GM18520 (cell line): Measurements from ENCODE around the gene PMM1.
A peak's percentile ranks its signal among the peaks of the same experiment; 100 is the strongest.
"Not testable (repeated sequence)": the region's sequence is repeated elsewhere in the genome, so short reads cannot be mapped to it uniquely, and the experiment has no call there.

ENCODE experiments used
- ATAC-seq: cut with Tn5 transposase; IDR thresholded peaks from one replicate; pipeline ENCODE4 v1.9.1; 2021; ENCODE audit not compliant: unreplicated experiment

PMM1 gene

DNA sequence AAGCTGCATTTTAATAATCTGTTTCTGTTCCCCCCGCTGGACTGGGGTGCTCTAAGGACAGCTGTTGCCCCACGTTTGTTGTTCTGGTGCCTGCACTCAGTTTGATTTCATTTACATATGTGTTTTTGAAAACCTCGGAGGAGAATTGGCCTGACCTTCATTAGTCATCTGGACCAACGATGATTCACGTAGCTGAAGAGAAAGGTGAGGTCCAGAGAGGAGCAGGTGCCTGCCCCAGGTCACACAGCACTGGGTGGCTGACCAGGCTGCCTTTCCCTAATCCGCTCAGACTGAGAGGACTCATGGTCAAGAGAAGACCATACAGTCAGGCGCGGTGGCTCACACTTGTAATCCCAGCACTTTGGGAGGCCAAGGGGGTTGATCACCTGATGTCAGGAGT is 25.1 kb downstream of the PMM1 start:
- ATAC-seq = no peak

DNA sequence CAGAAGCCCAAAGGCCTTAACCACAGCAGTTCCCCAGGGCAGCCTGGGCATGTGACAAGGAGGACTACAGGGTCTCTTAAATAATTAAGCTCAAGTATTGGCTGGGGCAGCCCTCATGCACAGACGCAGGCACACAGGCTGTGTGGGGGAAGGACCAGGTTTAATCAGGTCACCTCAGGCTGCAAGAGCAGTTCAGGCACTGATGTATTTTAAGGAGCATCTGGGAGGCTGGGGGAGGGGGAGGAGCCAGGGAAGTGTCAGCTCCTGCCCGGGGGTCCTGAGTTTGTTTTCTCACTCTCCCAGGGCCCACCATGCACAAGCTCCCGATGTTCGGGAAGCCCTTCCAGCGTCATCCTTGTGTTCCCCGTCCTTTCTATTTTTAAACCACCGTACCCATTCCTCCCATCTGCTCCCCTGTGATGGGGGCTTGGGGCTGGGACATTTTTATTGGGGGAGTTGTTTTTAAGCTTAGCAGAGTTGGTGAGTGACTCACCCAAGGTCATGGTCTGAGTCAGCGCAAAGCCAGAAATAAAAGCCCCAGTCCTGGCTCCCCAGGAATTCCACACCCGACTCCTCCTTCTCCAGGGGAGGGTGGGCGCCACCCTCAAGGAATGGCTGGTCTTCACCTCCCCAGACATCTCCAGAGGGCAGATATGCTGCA is 26.5 kb downstream of the PMM1 start:
- no peak for ATAC-seq

DNA sequence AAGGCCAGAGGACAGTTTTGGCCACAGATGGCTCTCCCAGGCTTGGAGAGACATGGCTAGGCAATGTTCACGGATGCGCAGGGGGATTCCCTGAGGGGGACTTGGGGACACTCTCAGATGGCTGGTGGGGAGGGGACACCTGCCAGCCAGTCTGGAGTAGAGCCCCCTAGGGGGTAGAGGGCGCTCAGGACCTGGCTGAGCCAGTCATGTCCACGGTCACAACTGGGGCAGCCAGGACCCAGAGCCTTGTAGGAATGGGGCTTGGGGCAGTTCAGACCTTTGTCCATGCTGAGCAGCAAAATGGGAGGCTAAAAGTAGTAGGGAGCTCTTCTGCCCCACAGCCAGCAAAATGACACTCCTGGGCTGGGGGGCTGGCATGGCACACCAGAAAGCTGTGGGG is 27.2 kb downstream of the PMM1 start:
- no peak for ATAC-seq

DNA sequence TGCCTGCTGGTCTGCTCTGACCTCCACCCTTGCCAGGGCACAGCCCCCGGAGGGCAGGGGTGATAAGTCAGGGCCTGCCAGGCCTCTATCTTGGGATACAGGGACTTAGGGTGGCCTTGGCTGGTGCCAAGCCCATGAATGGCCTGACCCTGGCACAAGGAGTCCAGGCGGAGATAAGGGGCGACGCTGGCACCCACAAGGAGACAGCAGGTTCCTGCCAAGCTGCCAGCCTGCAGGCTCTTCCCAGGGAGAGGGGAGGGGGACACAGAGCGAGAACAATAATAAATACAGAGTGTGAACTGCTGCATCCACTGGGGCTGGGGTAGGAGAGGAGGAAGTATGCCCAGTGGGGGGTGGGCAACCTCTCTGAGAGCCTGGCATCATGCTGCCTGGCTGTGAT is 27.9 kb downstream of the PMM1 start:
- ATAC-seq = no peak

DNA sequence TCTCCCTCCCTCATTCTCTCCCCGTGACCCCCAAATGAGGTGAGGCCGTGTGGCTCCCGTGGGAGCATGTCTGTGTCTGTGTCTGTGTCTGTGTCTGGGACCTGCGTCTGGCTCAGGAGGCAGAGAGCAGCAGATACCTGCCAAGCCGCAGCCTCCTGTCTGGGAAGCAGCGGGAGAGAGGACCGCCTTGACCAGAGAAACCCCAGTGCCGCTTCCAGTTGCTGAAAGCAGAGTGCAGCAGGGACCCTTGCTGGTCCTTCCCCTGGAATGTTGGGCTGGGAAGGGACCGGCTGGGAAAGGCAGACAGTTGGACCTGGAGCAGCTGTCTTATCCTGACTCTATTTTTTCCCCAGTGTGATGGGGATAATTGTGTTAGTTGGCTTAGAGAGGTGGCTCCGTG is 28.3 kb downstream of the PMM1 start:
- ATAC-seq = no peak

DNA sequence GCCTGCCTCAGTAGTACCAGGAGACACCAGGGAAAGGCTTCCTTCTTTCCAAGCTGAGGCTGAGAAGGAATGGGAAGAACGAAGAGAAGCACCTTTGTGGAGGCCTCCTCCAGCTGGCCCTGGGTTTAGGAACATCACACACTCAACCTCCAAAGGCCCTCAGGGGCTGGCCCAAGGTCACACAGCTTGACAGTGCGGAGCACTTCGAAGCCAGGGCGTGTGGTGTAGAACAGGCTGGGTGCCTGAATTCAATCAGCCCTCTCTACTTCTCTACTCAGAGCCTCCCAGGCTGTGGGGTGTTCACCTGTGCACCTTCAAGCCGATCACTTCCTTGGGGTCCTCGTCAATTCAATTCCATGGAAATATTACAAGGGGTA is 29.6 kb downstream of the PMM1 start:
- ATAC-seq = no peak

DNA sequence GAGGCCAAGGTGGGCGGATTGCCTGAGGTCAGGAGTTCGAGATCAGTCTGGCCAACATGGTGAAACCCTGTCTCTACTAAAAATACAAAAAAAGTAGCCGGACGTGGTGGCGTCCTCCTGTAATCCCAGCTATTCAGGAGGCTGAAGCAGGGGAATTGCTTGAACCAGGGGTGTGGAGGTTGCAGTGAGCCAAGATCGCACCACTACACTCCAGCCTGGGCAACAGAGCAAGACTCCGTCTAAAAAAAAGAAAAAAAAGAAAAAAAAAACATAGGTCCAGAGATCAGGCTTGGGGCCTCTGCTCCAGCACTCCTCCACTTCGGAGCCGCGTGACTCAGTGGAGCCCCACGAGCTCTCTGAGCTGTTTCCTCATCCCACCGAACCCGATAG is 31.4 kb downstream of the PMM1 start:
- ATAC-seq = not testable (repeated sequence)

DNA sequence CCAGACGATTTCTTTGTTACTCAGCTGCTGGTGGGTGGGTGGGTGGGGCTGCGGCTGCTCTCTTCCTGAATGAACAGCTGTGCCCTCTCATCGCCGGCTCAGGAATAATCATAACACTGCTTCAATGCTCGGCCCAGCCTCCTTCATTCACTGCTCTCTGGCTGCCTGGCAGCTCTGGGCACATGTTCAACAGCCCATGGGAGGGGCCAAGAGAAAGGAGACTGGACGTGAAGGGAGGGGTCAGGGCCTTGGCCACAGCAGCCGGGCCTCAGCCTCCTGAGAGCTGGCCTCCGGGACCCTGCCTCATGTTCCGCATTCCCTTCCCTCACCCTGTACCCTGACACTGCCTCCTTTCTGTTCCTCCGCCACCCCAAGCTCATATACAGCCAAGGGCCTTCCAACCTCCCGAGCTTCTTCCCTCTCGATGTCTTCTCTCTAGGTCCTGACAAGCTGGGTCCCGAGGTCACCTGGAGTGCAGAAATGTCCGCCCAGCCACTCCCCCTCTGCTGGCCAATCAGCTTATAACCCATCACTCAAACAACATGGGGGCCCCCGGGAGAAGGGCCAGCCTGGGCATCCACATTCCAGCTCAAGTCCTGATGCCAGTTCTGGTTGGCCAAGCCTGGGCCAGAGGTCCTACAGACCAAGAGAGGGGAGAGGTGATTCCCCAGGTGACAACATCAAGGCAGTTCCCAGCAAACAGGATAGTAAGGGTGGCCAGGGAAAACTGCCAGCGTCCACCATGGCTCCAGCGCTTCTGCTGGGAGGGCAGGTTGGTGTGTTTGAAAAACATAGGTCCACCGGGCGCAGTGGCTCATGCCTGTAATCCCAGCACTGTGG is 32.0 kb downstream of the PMM1 start:
- ATAC-seq = no peak

DNA sequence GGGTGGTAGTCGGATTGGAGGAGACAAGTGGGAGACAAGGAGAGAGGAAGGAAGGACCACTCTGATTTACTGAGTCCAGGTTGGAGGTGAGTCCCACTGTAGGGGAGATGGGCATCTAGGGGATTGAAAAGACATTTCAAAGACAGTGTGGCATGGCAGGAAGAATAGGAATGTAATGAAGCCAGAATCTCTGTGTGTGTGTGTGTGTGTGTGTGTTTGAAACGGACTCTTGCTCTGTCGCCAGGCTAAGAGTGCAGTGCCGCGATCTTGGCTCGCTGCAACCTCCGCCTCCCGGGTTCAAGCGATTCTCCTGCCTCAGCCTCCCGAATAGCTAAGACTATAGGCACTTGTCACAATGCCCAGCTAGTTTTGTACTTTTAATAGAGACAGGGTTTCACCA is 33.1 kb downstream of the PMM1 start:
- ATAC-seq = no peak

DNA sequence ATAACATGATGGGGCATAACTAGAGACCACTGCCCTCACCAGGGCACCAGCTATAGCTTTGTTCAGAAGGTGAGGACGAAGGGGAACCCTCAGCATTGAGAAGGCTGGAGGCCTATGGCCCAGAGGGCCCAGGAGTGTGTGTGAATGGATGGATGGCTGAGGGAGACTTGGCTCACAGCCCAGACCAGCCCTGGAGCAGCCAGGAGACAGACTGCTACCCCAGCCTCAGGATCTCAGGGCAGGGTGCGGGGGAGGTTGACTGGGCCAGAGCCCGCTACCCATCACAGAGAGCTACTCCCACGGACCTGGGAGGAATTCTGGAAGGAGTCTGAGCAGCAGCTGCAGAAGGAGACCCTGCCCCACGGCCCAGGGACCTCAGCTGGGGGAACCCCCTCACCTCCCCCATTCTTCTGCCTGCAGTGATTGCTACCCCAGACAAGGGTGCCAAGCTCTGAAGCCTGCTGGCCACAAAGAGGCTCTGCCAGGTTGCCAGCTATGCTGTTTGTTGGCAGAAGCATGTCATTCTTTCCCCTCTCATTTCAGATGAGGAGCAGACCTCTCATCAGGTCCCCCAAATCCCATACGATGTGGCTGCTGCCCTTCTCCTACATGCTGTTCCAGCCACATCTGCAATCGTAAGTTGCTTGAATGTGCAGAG is 34.2 kb downstream of the PMM1 start:
- no peak for ATAC-seq

DNA sequence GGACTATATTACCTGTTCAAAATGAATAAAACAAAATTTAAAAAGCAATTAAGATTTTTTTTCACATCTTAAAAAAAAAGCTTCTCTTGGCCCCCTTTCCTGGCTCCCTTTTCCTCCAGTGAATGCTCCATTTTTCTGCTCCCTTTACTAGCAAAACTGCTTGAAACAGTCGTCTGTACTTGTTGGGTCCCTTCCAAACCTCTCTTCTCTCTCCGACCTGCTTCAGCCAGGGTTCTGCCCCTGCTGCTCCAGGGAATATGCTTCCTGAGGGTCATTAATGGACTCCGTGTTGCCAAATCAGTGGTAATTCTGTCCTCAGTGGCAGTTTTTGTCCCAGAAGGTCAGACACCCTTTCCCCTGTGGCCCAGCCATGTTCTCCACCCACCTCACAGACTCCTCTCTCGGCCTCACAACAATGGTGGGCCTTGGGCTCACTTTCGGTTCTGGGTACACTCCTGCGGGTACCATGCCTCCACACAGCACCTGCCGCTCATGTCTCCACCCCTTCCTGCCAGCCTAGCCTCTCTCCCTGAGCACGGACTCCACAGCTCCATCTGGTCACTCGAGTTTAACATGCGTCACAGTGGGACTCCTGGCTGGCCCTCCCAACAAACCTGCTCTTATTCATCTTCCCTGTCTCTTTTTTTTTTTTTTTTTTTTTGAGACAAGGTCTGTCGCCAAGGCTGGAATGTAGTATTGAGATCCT is 37.6 kb downstream of the PMM1 start:
- ATAC-seq = no peak

DNA sequence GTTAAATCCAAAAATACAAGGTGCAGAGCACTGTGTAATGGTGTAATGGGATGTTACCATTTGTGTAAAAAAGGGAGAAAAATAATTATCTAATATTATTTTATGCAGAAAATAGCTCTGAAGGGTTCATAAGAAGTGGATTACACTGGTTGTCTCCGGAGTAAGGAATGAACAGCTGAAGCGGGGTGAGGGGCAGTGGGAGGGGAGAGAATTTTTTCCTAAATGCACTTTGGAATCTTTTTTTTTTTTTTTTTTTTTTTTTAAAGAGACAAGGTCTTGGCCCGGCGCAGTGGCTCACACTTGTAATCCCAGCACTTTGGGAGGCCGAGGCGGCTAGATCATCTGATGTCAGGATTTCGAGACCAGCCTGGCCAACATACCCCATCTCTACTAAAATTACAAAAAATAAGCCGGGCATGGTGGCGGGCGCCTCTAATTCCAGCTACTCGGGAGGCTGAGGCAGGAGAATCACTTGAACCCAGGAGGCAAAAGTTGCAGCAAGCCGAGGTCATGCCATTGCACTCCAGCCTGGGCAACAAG is 38.6 kb downstream of the PMM1 start:
- no peak for ATAC-seq

DNA sequence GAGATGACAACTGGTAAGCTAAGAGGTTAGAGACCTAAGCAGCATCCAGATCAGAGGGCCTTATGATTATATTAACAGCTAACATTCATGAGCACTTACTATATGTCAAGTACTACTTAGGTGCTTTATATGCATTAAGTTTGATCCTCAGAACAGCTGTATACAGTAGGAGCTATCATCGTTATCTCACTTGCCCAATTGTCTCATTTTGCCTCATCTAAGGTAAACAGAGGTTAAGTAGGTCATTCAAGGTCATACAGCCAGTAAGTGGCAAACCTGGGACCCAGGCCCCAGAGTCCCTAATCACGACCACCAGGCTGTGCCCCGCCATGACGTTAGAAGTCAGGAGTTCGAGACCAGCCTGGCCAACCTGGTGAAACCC is 40.8 kb downstream of the PMM1 start:
- no peak for ATAC-seq

DNA sequence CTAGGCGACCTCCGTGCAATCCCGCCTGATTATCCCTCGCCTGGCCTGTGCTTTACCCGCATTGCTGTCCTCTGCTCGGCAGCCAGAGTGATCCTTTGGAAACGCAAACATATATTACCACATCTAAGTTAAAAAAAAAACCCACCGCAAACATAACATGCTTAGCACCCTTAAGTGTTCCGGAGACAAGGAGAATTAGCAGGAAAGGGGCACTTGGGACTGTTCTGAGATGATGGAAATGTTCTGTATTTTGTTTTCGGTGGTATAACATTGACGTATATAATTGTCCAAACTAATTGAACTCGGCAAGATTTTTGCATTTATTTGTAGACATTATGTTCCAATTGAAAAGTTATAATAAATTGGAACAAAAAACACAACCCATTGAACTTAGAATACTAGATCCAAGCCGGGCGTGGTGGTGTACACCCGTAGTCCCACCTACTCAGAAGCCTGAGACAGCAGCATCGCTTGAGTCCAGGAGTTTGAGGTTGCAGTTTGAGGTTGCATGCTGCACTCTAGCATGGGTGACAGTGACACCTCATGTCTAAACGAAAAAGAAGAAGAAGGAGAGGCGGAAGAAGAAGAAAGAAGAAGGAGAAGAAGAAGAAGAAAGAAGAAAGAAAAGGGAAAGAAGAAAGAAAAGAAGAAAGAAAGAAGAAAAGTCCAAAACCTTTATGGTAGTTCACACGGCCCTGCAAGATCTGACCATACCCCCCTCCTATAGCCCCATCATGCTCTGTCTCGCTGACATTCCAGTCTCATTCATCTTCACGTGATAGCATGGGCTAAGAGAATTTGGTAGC is 44.8 kb downstream of the PMM1 start:
- ATAC-seq = no peak

DNA sequence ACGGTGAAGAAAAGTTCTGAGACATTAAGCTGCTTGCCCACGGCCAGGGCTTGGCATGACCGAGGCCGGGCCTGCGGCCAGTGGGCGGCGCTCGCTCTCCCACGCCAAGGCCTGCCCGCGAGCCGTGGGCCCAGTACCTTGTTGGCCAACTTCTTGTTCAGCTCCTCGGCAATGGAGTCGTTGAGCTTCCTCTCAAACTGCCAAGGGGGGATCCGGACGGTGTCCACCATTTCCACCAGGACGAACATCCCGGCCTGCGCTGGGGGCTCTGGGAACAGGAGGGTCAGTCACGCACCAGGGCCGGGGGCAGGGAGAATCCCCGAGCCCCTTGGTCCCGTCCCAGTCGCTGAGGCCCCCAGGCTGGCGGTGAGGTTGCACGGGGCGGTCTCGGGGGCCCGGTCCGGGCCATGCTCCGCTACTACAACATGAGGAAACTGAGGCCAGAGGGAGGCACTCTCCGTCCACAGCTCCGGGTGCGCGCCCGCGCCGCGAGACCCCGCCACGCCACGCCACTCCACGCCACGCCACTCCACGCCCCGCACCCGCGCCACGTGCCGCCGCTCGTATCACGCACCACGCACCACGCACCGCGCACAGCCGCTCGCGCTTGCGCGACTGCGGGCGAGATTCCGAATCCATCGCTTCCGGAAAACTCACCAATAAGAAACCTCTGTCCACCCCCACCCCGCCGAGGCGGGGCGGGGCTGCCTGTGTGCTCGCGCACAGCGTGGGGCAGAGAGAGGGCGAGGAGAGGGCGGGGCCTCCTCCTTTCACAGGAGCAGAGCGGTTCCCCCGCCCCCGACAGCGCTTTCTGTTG is 45.6 kb downstream of the PMM1 start, which contains the start of gene POLR3H:
Gene POLR3H (minus strand): TSS at position 617 of the 817 bp plus-strand sequence. CDS start 369 bp downstream, at position 248.
- peak; percentile 87 for ATAC-seq

DNA sequence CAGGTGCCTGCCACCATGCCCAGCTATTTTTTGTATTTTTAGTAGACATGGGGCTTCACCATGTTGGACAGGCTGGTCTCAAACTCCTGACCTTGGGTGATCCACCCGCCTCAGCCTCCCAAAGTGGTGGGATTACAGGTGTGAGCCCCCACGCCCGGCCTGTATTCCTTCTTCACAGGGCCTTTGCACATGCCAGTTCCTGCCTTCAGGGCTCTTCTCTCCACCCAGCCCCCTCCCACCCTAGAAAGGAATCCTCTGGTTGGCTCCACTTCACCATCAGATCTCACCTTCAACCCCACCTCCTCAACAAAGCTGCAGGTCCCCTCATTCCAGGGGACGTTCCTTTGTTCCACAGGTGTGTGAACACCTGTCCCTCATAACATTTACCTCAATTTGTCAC is 47.4 kb downstream of the PMM1 start:
- ATAC-seq = no peak

DNA sequence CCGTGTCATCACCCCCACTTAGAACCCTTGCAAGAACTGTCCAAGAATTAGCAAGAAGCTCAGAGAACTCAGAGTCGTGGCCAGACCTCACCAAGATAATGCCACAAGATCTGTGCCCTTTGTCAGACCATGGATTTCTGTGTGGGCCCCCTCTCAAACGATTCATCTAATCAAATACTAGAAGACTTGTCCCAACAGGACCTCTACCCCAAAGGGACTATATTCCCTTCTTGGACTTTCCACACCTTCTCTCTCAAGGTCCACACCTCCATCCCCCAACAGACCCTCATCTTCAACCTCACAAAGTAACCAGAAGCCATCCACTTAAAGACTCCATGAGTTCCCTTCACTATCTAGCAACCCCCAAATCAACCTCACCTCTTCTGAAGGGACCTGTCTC is 48.2 kb downstream of the PMM1 start:
- ATAC-seq = no peak

DNA sequence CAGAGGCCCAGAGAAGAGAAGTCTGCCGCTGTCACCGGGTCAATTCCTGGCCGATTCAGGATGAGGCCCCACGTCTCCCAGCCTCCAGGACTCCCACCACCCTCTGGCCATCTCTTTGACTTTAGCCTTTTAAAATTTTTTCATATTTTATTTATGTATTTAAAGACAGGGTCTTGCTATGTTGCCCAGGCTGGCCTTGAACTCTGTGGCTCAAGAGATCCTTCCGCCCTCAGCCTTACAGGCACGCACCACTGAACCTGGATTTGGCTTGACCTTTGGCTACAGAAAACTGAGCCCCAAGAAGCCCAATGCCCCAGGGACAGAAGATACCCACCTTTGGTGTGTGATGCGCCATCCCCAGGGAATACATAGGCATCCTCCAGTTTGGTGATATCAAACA is 49.3 kb downstream of the PMM1 start:
- no peak for ATAC-seq

DNA sequence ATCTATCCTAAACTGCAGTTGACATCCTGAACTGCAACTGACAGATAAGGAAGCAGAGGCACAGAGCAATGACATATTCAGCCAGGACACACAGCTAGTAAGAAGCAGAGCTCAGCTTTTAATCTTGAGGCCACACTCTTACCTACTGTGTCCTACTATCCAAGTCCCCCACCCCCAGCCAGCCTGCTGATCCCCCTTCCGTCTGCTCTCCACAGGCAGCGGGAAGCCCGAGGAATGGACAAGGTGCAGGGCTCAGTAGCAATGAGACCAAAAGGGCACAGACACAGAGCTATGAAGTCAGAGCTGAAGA is 49.7 kb downstream of the PMM1 start:
- ATAC-seq = no peak
